OCI-LY1 (cell line): Measurements from ENCODE around the gene NEK6.

Experiments
- H2AFZ ChIP-seq: fragments of 200-600 bp; sonication (generic), shearing (Covaris generic); 2 replicates; pipeline ENCODE4 v1.6.0; 2014; ENCODE audit warnings: antibody characterized with exemption, mild to moderate bottlenecking, low read length
- H3F3A ChIP-seq: fragments of 200-600 bp; sonication (generic), shearing (Covaris generic); 2 replicates; pipeline ENCODE4 v1.6.0; 2014; ENCODE audit warnings: mild to moderate bottlenecking, antibody characterized with exemption, low read length, moderate library complexity; ENCODE audit not compliant: insufficient read depth
- H3K27ac ChIP-seq: fragments of 200-600 bp; sonication (generic); 2 replicates; pipeline ENCODE4 v1.5.1; 2014; ENCODE audit warnings: low read length, mixed run types, mild to moderate bottlenecking, low read depth; ENCODE audit not compliant: poor library complexity, severe bottlenecking
- H3K27me3 ChIP-seq: fragments of 200-600 bp; sonication (generic); 2 replicates; pipeline ENCODE4 v1.6.0; 2014; ENCODE audit warnings: antibody characterized with exemption, mild to moderate bottlenecking, low read length, moderate library complexity; ENCODE audit not compliant: insufficient read depth
- H3K36me3 ChIP-seq: fragments of 200-600 bp; sonication (generic); 2 replicates; pipeline ENCODE4 v1.6.1; 2014; ENCODE audit warnings: mild to moderate bottlenecking, antibody characterized with exemption, low read length, moderate library complexity, mixed read lengths; ENCODE audit not compliant: insufficient read depth
- H3K4me1 ChIP-seq: fragments of 200-600 bp; sonication (generic); 2 replicates; pipeline ENCODE4 v1.5.1; 2014; ENCODE audit warnings: mild to moderate bottlenecking, low read length, moderate library complexity; ENCODE audit not compliant: insufficient read depth, severe bottlenecking
- H3K4me2 ChIP-seq: fragments of 200-600 bp; sonication (generic), shearing (Covaris generic); 2 replicates; pipeline ENCODE4 v1.6.1; 2014; ENCODE audit warnings: low read length
- H3K4me3 ChIP-seq: fragments of 200-600 bp; sonication (generic); 2 replicates; pipeline ENCODE4 v1.5.1; 2014; ENCODE audit warnings: low read length, low read depth, mild to moderate bottlenecking, mixed read lengths; ENCODE audit not compliant: poor library complexity, severe bottlenecking
- H3K79me2 ChIP-seq: fragments of 200-600 bp; shearing (Covaris generic); 2 replicates; pipeline ENCODE4 v1.6.1; 2016; ENCODE audit warnings: mixed run types, low read length, mixed read lengths; ENCODE audit not compliant: insufficient read depth
- H3K9ac ChIP-seq: fragments of 200-600 bp; sonication (generic), shearing (Covaris generic); 2 replicates; pipeline ENCODE4 v1.6.1; 2014; ENCODE audit warnings: mild to moderate bottlenecking, low read length, mixed read lengths
- H3K9me2 ChIP-seq: fragments of 200-600 bp; sonication (generic), shearing (Covaris generic); 2 replicates; pipeline ENCODE4 v1.6.1; 2014; ENCODE audit warnings: low read depth, mild to moderate bottlenecking, low read length, mixed read lengths
- H3K9me3 ChIP-seq: fragments of 200-600 bp; shearing (Covaris generic); 2 replicates; pipeline ENCODE4 v1.6.1; 2014; ENCODE audit warnings: low read length, mixed read lengths
- H4K20me1 ChIP-seq: fragments of 200-600 bp; sonication (generic), shearing (Covaris generic); 2 replicates; pipeline ENCODE4 v1.6.0; 2016; ENCODE audit warnings: mild to moderate bottlenecking, low read length; ENCODE audit not compliant: insufficient read depth
- EZH2 ChIP-seq: fragments of 200-600 bp; sonication (generic), shearing (Covaris generic); IDR thresholded peaks from 2 replicates; pipeline ENCODE4 v1.8.0; 2017; ENCODE audit warnings: borderline replicate concordance, mixed run types, mild to moderate bottlenecking, antibody characterized with exemption, low read length, moderate library complexity, mixed read lengths
- TF ChIP-seq, protein P1 (sequence below): fragments of 200-600 bp; sonication (generic), shearing (Covaris generic); IDR thresholded peaks from 2 replicates; pipeline ENCODE4 v1.5.1; 2017; ENCODE audit warnings: mild to moderate bottlenecking, antibody characterized with exemption, low read length, moderate library complexity, mixed read lengths

The NEK6 gene

GRCh38 chr9:124213396-124213795 lies 44.4 kb upstream of the NEK6 start:
- H3K4me1 ChIP-seq = peaks cover 23% of the 10 kb centered on the region
- TF ChIP-seq EZH2 = no peak
- TF ChIP-seq, protein P1, sequence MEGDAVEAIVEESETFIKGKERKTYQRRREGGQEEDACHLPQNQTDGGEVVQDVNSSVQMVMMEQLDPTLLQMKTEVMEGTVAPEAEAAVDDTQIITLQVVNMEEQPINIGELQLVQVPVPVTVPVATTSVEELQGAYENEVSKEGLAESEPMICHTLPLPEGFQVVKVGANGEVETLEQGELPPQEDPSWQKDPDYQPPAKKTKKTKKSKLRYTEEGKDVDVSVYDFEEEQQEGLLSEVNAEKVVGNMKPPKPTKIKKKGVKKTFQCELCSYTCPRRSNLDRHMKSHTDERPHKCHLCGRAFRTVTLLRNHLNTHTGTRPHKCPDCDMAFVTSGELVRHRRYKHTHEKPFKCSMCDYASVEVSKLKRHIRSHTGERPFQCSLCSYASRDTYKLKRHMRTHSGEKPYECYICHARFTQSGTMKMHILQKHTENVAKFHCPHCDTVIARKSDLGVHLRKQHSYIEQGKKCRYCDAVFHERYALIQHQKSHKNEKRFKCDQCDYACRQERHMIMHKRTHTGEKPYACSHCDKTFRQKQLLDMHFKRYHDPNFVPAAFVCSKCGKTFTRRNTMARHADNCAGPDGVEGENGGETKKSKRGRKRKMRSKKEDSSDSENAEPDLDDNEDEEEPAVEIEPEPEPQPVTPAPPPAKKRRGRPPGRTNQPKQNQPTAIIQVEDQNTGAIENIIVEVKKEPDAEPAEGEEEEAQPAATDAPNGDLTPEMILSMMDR = no peak

GRCh38 chr9:124214116-124214515 lies 43.6 kb upstream of the NEK6 start:
- no peaks in the 10 kb centered on the region; the same call in 1 of the 2 replicates for H3K27me3 ChIP-seq
- no peak overlapping the region for H3K27ac ChIP-seq
- H3K9me2 ChIP-seq = no peaks in the 10 kb centered on the region
- no peak overlapping the region for H3K4me3 ChIP-seq
- H3K36me3 ChIP-seq = no peaks in the 10 kb centered on the region
- no peaks in the 10 kb centered on the region for H3K79me2 ChIP-seq
- no peak overlapping the region for H3K4me2 ChIP-seq
- no peak overlapping the region for H3K9ac ChIP-seq
- peaks cover 23% of the 10 kb centered on the region for H3K4me1 ChIP-seq
- H2AFZ ChIP-seq = no peak overlapping the region
- no peaks in the 10 kb centered on the region for H3F3A ChIP-seq
- TF ChIP-seq, protein P1 = no peak
- no peak for TF ChIP-seq EZH2
- H4K20me1 ChIP-seq = no peaks in the 10 kb centered on the region
- no peaks in the 10 kb centered on the region for H3K9me3 ChIP-seq

More at GRCh38 chr9:124213396-124213795, 44.4 kb upstream of the NEK6 start:
- no peaks in the 10 kb centered on the region for H3K36me3 ChIP-seq
- H3K4me2 ChIP-seq = no peak overlapping the region
- no peaks in the 10 kb centered on the region for H3K9me2 ChIP-seq
- no peak overlapping the region for H3K4me3 ChIP-seq
- no peaks in the 10 kb centered on the region; the same call in 1 of the 2 replicates for H3K27me3 ChIP-seq
- no peak overlapping the region for H2AFZ ChIP-seq
- H3K79me2 ChIP-seq = no peaks in the 10 kb centered on the region
- H4K20me1 ChIP-seq = no peaks in the 10 kb centered on the region
- no peak overlapping the region for H3K27ac ChIP-seq
- H3K9ac ChIP-seq = no peak overlapping the region
- no peaks in the 10 kb centered on the region for H3K9me3 ChIP-seq
- no peaks in the 10 kb centered on the region for H3F3A ChIP-seq

DNA sequence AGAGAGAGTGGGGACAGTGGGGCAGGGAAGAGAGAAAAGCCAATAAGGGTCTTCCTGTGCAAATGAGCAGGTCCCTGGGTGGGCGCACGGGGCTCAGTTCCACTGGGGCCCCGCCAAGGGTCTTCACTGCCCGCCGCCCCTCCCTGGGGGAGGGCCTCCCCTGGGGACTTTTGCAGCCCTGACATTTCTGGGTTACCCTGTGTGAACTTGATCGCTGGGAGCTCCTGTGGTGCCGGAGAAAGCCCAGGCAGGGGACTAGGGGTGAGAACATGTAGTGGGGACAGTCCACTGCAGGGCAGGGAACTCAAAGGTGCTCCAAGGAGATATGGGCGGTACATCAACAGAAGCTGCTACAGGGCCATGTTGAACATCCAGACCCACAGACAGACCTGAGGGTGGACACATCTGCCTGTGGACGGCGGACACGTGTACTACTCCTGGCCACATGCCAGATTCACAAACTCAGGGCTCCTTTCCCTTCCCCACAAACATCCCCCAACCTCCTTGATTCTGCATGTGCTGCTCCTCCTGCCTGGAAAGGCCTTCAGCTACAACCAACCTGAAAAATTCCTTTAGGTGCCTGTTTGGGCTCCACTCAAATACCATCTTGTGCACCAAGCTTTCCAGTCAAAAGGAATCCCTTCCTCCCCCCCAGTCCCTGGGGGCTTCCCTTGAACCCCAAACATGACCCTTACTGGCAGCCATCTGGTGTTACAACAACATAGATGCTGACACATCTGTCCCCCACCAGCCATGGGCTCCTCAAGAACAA lies 43.0 kb upstream of the NEK6 start:
- no peaks in the 10 kb centered on the region for H3K9me3 ChIP-seq
- H4K20me1 ChIP-seq = no peaks in the 10 kb centered on the region
- H2AFZ ChIP-seq = no peak overlapping the region
- no peak overlapping the region for H3K27ac ChIP-seq
- H3K79me2 ChIP-seq = no peaks in the 10 kb centered on the region
- no peak overlapping the region for H3K4me2 ChIP-seq
- H3K9me2 ChIP-seq = no peaks in the 10 kb centered on the region
- no peaks in the 10 kb centered on the region for H3K36me3 ChIP-seq
- peaks cover 23% of the 10 kb centered on the region for H3K4me1 ChIP-seq
- H3K4me3 ChIP-seq = no peak overlapping the region
- H3K27me3 ChIP-seq = no peaks in the 10 kb centered on the region; the same call in 1 of the 2 replicates
- H3F3A ChIP-seq = no peaks in the 10 kb centered on the region
- TF ChIP-seq, protein P1 = no peak
- no peak for TF ChIP-seq EZH2
- H3K9ac ChIP-seq = no peak overlapping the region
